Common myeloid progenitor, CD34-positive (primary cell): Measurements from ENCODE around the gene NDEL1.
"Not testable (repeated sequence)": the region's sequence is repeated elsewhere in the genome, so short reads cannot be mapped to it uniquely, and the experiment has no call there.

Experiments
- CTCF ChIA-PET: fragments of 350-600 bp; sonication (Branson Sonifier 250); formaldehyde crosslinking; loops from one replicate; lab custom pipeline; 2021; ENCODE audit warnings: antibody characterized with exemption; lab: Charles Lee
- POLR2A ChIA-PET: fragments of 350-600 bp; sonication (Branson Sonifier 250); formaldehyde crosslinking; loops from one replicate; lab custom pipeline; 2021; ENCODE audit warnings: antibody characterized with exemption; lab: Charles Lee
- DNase-seq, 3 donors: peaks; one replicate each; pipeline versions ENCODE4 v3.0.0 to v3.0.0-alpha.2; 2013
- H3K27ac ChIP-seq, 2 experiments: 1 replicate in 1 of 2; 2 replicates in 1 of 2; pipeline ENCODE4 v1.7.0; 2013; ENCODE audit warnings: inconsistent platforms in 2 of 2, low read length in 2 of 2, mild to moderate bottlenecking in 2 of 2, low read depth in 1 of 2, moderate library complexity in 1 of 2; ENCODE audit not compliant: severe bottlenecking in 2 of 2, insufficient read depth in 1 of 2, poor library complexity in 1 of 2
- H3K27me3 ChIP-seq, 5 experiments: replicated peaks in 2 of 5; 1 replicate in 3 of 5; 2 replicates in 2 of 5; pipeline versions ENCODE4 v1.6.1 to v1.7.0; 2013; ENCODE audit warnings: low read length in 4 of 5, mild to moderate bottlenecking in 2 of 5, moderate library complexity in 2 of 5, inconsistent platforms in 1 of 5; ENCODE audit not compliant: insufficient read depth in 5 of 5, control insufficient read depth in 4 of 5
- H3K36me3 ChIP-seq, 4 experiments: 1 replicate in 2 of 4; 2 replicates in 2 of 4; pipeline versions ENCODE4 v1.6.1 to v1.7.0; 2013; ENCODE audit warnings: low read length in 3 of 4, control low read depth in 1 of 4, mild to moderate bottlenecking in 1 of 4; ENCODE audit not compliant: control insufficient read depth in 4 of 4, insufficient read depth in 4 of 4
- H3K4me1 ChIP-seq, 4 experiments: 1 replicate in 3 of 4; 2 replicates in 1 of 4; pipeline versions ENCODE4 v1.6.1 to v1.7.1; 2013; ENCODE audit warnings: low read length in 3 of 4, mild to moderate bottlenecking in 3 of 4, control low read depth in 1 of 4, inconsistent platforms in 1 of 4, moderate library complexity in 1 of 4; ENCODE audit not compliant: control insufficient read depth in 4 of 4, insufficient read depth in 4 of 4; ENCODE audit errors: control extremely low read depth in 1 of 4
- H3K4me3 ChIP-seq, 7 experiments: 1 replicate in 4 of 7; 2 replicates in 3 of 7; pipeline versions ENCODE4 v1.5.1 to v1.7.0; 2013; ENCODE audit warnings: mild to moderate bottlenecking in 7 of 7, low read length in 6 of 7, moderate library complexity in 6 of 7, inconsistent platforms in 2 of 7, low read depth in 2 of 7, control low read depth in 1 of 7; ENCODE audit not compliant: insufficient read depth in 4 of 7, control insufficient read depth in 1 of 7; ENCODE audit errors: extremely low read depth in 1 of 7
- H3K9me3 ChIP-seq, 5 experiments: 1 replicate in 4 of 5; 2 replicates in 1 of 5; pipeline versions ENCODE4 v1.6.1 to v1.7.1; 2013; ENCODE audit warnings: low read length in 4 of 5, mild to moderate bottlenecking in 2 of 5, inconsistent platforms in 1 of 5, low read depth in 1 of 5, moderate library complexity in 1 of 5; ENCODE audit not compliant: control insufficient read depth in 4 of 5, insufficient read depth in 2 of 5; ENCODE audit errors: control extremely low read depth in 1 of 5
- WGBS: methylation state at CpG from one replicate; pipeline ENCODE4 v1.1.5; 2013; ENCODE audit not compliant: insufficient coverage; 5-methylcytosine and 5-hydroxymethylcytosine counted together

Gene NDEL1

GRCh38 chr17:8392674-8393469, 42.8 kb upstream of the NDEL1 start:
- ChIA-PET CTCF (interaction anchor here (1.0 to 2.2 kb wide), 2 partner anchors 10 to 17 kb away, joined by 5 to 10 read pairs; partner anchors contain the start of gene RPL26), POLR2A (interaction anchor here (1.3 kb wide), 1 partner anchor 16 kb away, joined by 3 read pairs; the partner anchor contains the start of gene KRABD2)
- 93% methylated on average over 40 of the region's 46 CpGs for WGBS
- Histone ChIP-seq H3K27ac (no peak overlapping the region), H3K9me3 (no peaks in the 10 kb centered on the region), H3K36me3 (no peaks in the 10 kb centered on the region), H3K4me3 (no peak overlapping the region), H3K27me3 (peaks cover 0 to 6% (median 3%) of the 10 kb centered on the region in 5 experiments), H3K4me1 (peaks cover 0 to 10% (median 4%) of the 10 kb centered on the region in 4 experiments)
- DNase-seq: peak in 2 of 3 donors; percentile 55 to 69

GRCh38 chr17:8393470-8394231, 42.0 kb upstream of the NDEL1 start:
- Histone ChIP-seq H3K4me1 (peaks cover 0 to 10% (median 4%) of the 10 kb centered on the region in 4 experiments), H3K4me3 (peak overlapping the region in 1 of 7 experiments; percentile 17), H3K27ac (no peak overlapping the region), H3K36me3 (no peaks in the 10 kb centered on the region), H3K27me3 (peaks cover 0 to 6% (median 4%) of the 10 kb centered on the region in 5 experiments), H3K9me3 (no peaks in the 10 kb centered on the region)
- WGBS: 57% methylated on average over 6 of the region's 8 CpGs
- POLR2A ChIA-PET: interaction anchor here (1.3 kb wide), 1 partner anchor 17 kb away, joined by 3 read pairs; the partner anchor contains the start of gene KRABD2
- CTCF ChIA-PET: interaction anchor here (1.0 to 2.2 kb wide), 4 partner anchors 10 to 16 kb away, joined by 3 to 10 read pairs (median 4); partner anchors contain the start of gene RPL26
- DNase-seq: peak; percentile 63 to 82 (median 71)

GRCh38 chr17:8394497-8394896, 41.2 kb upstream of the NDEL1 start:
- POLR2A ChIA-PET, H3K4me3 ChIP-seq, H3K27ac ChIP-seq, H3K36me3 ChIP-seq, H3K9me3 ChIP-seq, H3K27me3 ChIP-seq, DNase-seq: not testable (repeated sequence)
- H3K4me1 ChIP-seq: peaks cover 0 to 10% (median 4%) of the 10 kb centered on the region in 4 experiments
- CTCF ChIA-PET: interaction anchor here (0.9 to 1.3 kb wide), 4 partner anchors 11 to 127 kb away, joined by 3 read pairs; no protein-coding TSS in a partner anchor
- 92% methylated on average over 7 of the region's 9 CpGs for WGBS

- 60% methylated on average over 13 of the region's 13 CpGs for WGBS
- H3K4me1 ChIP-seq: peaks cover 0 to 10% (median 4%) of the 10 kb centered on the region in 4 experiments
- no peaks in the 10 kb centered on the region for H3K9me3 ChIP-seq
- POLR2A ChIA-PET: no interaction called here
- CTCF ChIA-PET: interaction anchor here (1.4 kb wide), 1 partner anchor 14 kb away, joined by 3 read pairs; no protein-coding TSS in a partner anchor
- no peak within 1 kb of the TSS for H3K27ac ChIP-seq
- no peak for DNase-seq
- peaks cover 0 to 6% (median 4%) of the 10 kb centered on the region in 5 experiments for H3K27me3 ChIP-seq
- H3K36me3 ChIP-seq: no peaks in the 10 kb centered on the region
- no peak within 1 kb of the TSS for H3K4me3 ChIP-seq
Observed at GRCh38 chr17:8397636-8398035, 38.0 kb upstream of the NDEL1 start, which contains the start of gene RNF222. RNF222 (minus strand) TSS chr17:8397827; CDS start chr17:8393461, 4,366 bp downstream.

- peaks cover 0 to 6% (median 4%) of the 10 kb centered on the region in 5 experiments for H3K27me3 ChIP-seq
- 100% methylated on average over 1 of the region's 6 CpGs for WGBS
- no peaks in the 10 kb centered on the region for H3K9me3 ChIP-seq
- no peak for DNase-seq
- ChIA-PET POLR2A (no interaction called here), CTCF (no interaction called here)
- no peak overlapping the region for H3K4me3 ChIP-seq
- H3K4me1 ChIP-seq: peaks cover 0 to 2% (median under 1%) of the 10 kb centered on the region in 4 experiments
- no peaks in the 10 kb centered on the region for H3K36me3 ChIP-seq
- no peak overlapping the region for H3K27ac ChIP-seq
Observed at GRCh38 chr17:8398980-8399379, 36.7 kb upstream of the NDEL1 start.

GRCh38 chr17:8401107-8401506, 34.6 kb upstream of the NDEL1 start:
- Histone ChIP-seq H3K4me3 (no peak overlapping the region), H3K27ac (no peak overlapping the region), H3K36me3 (no peaks in the 10 kb centered on the region), H3K4me1 (no peaks in the 10 kb centered on the region), H3K27me3 (peaks cover 0 to 6% (median 2%) of the 10 kb centered on the region in 5 experiments), H3K9me3 (no peaks in the 10 kb centered on the region)
- ChIA-PET POLR2A (no interaction called here), CTCF (no interaction called here)
- WGBS: 100% methylated on average over 1 of the region's 2 CpGs
- no peak for DNase-seq
